ENCODE measurements around the gene DPEP2.

Gene DPEP2

GRCh38 chr16:67959536-67960329 is 39.6 kb downstream of the DPEP2 start:
- Mint-ChIP-seq H3K4me1 (ENCODE audit: low read depth) (peaks cover 2% of the 10 kb centered on the region), H3K36me3 (peaks cover 2% of the 10 kb centered on the region), H3K27me3 (no peaks in the 10 kb centered on the region), H3K4me3 (no peak overlapping the region), H3K27ac (no peak overlapping the region), H3K9me3 (ENCODE audit: low read depth) (no peaks in the 10 kb centered on the region)

- Mint-ChIP-seq H3K27ac (no peak overlapping the region), H3K27me3 (no peaks in the 10 kb centered on the region), H3K36me3 (no peaks in the 10 kb centered on the region), H3K9me3 (ENCODE audit: low read depth) (no peaks in the 10 kb centered on the region), H3K4me3 (no peak overlapping the region), H3K4me1 (ENCODE audit: low read depth) (no peaks in the 10 kb centered on the region)
Observed at GRCh38 chr16:67957622-67958021, 41.7 kb downstream of the DPEP2 start.

GRCh38 chr16:67954421-67955196 is 44.7 kb downstream of the DPEP2 start:
- Mint-ChIP-seq H3K9me3 (ENCODE audit: low read depth) (no peaks in the 10 kb centered on the region), H3K36me3 (no peaks in the 10 kb centered on the region), H3K27me3 (no peaks in the 10 kb centered on the region), H3K4me1 (ENCODE audit: low read depth) (no peaks in the 10 kb centered on the region), H3K27ac (no peak overlapping the region), H3K4me3 (no peak overlapping the region)

- Mint-ChIP-seq H3K27ac (no peak overlapping the region), H3K9me3 (ENCODE audit: low read depth) (no peaks in the 10 kb centered on the region), H3K36me3 (no peaks in the 10 kb centered on the region), H3K4me3 (no peak overlapping the region), H3K27me3 (no peaks in the 10 kb centered on the region), H3K4me1 (ENCODE audit: low read depth) (no peaks in the 10 kb centered on the region)
Observed at GRCh38 chr16:67953641-67954375, 45.5 kb downstream of the DPEP2 start.

- no peaks in the 10 kb centered on the region for H3K9me3 Mint-ChIP-seq (ENCODE audit: low read depth)
- H3K4me1 Mint-ChIP-seq (ENCODE audit: low read depth): no peaks in the 10 kb centered on the region
- no peaks in the 10 kb centered on the region for H3K27me3 Mint-ChIP-seq
- H3K4me3 Mint-ChIP-seq: no peak overlapping the region
- H3K36me3 Mint-ChIP-seq: no peaks in the 10 kb centered on the region
- H3K27ac Mint-ChIP-seq: no peak overlapping the region
Observed at GRCh38 chr16:67951485-67951884, 47.8 kb downstream of the DPEP2 start.

GRCh38 chr16:67950335-67950843 is 48.9 kb downstream of the DPEP2 start:
- no peaks in the 10 kb centered on the region for H3K36me3 Mint-ChIP-seq
- H3K4me1 Mint-ChIP-seq (ENCODE audit: low read depth): no peaks in the 10 kb centered on the region
- H3K27me3 Mint-ChIP-seq: no peaks in the 10 kb centered on the region
- no peaks in the 10 kb centered on the region for H3K9me3 Mint-ChIP-seq (ENCODE audit: low read depth)
- H3K4me3 Mint-ChIP-seq: no peak overlapping the region
- H3K27ac Mint-ChIP-seq: no peak overlapping the region

GRCh38 chr16:67949645-67950044 is 49.6 kb downstream of the DPEP2 start:
- no peak overlapping the region for H3K27ac Mint-ChIP-seq
- H3K9me3 Mint-ChIP-seq (ENCODE audit: low read depth): no peaks in the 10 kb centered on the region
- no peaks in the 10 kb centered on the region for H3K36me3 Mint-ChIP-seq
- no peak overlapping the region for H3K4me3 Mint-ChIP-seq
- no peaks in the 10 kb centered on the region for H3K4me1 Mint-ChIP-seq (ENCODE audit: low read depth)
- H3K27me3 Mint-ChIP-seq: no peaks in the 10 kb centered on the region

GRCh38 chr16:67948015-67948414 is 51.3 kb downstream of the DPEP2 start:
- no peak overlapping the region for H3K4me3 Mint-ChIP-seq
- H3K9me3 Mint-ChIP-seq (ENCODE audit: low read depth): no peaks in the 10 kb centered on the region
- no peaks in the 10 kb centered on the region for H3K4me1 Mint-ChIP-seq (ENCODE audit: low read depth)
- no peaks in the 10 kb centered on the region for H3K27me3 Mint-ChIP-seq
- no peak overlapping the region for H3K27ac Mint-ChIP-seq
- no peaks in the 10 kb centered on the region for H3K36me3 Mint-ChIP-seq

- no peaks in the 10 kb centered on the region for H3K9me3 Mint-ChIP-seq (ENCODE audit: low read depth)
- H3K27ac Mint-ChIP-seq: no peak overlapping the region
- H3K27me3 Mint-ChIP-seq: no peaks in the 10 kb centered on the region
- H3K4me1 Mint-ChIP-seq (ENCODE audit: low read depth): peaks cover 2% of the 10 kb centered on the region
- no peaks in the 10 kb centered on the region for H3K36me3 Mint-ChIP-seq
- H3K4me3 Mint-ChIP-seq: no peak overlapping the region
Observed at GRCh38 chr16:67946966-67947558, 52.2 kb downstream of the DPEP2 start.

- no peaks in the 10 kb centered on the region for H3K36me3 Mint-ChIP-seq
- H3K27me3 Mint-ChIP-seq: no peaks in the 10 kb centered on the region
- peaks cover 10% of the 10 kb centered on the region for H3K4me1 Mint-ChIP-seq (ENCODE audit: low read depth)
- H3K4me3 Mint-ChIP-seq: no peak overlapping the region
- no peak overlapping the region for H3K27ac Mint-ChIP-seq
- H3K9me3 Mint-ChIP-seq (ENCODE audit: low read depth): no peaks in the 10 kb centered on the region
Observed at GRCh38 chr16:67946128-67946569, 53.1 kb downstream of the DPEP2 start.

GRCh38 chr16:67945392-67945933 is 53.8 kb downstream of the DPEP2 start:
- no peaks in the 10 kb centered on the region for H3K36me3 Mint-ChIP-seq
- H3K4me1 Mint-ChIP-seq (ENCODE audit: low read depth): peaks cover 10% of the 10 kb centered on the region
- H3K27me3 Mint-ChIP-seq: no peaks in the 10 kb centered on the region
- H3K9me3 Mint-ChIP-seq (ENCODE audit: low read depth): no peaks in the 10 kb centered on the region
- no peak overlapping the region for H3K27ac Mint-ChIP-seq
- H3K4me3 Mint-ChIP-seq: no peak overlapping the region

- Mint-ChIP-seq H3K9me3 (ENCODE audit: low read depth) (no peaks in the 10 kb centered on the region), H3K27ac (no peak overlapping the region), H3K27me3 (no peaks in the 10 kb centered on the region), H3K4me3 (no peak overlapping the region), H3K4me1 (ENCODE audit: low read depth) (peaks cover 17% of the 10 kb centered on the region), H3K36me3 (no peaks in the 10 kb centered on the region)
Observed at GRCh38 chr16:67944690-67945391, 54.4 kb downstream of the DPEP2 start.

GRCh38 chr16:67943619-67944504 is 55.4 kb downstream of the DPEP2 start, which contains the start of gene LCAT:
Gene LCAT, minus strand, starts transcription at chr16:67944120. Its CDS starts 19 bp downstream, at chr16:67944101.
- no peaks in the 10 kb centered on the region for H3K27me3 Mint-ChIP-seq
- no peaks in the 10 kb centered on the region for H3K9me3 Mint-ChIP-seq (ENCODE audit: low read depth)
- no peaks in the 10 kb centered on the region for H3K36me3 Mint-ChIP-seq
- peaks cover 22% of the 10 kb centered on the region for H3K4me1 Mint-ChIP-seq (ENCODE audit: low read depth)
- no peak within 1 kb of the TSS for H3K4me3 Mint-ChIP-seq
- H3K27ac Mint-ChIP-seq: no peak within 1 kb of the TSS
